ENCODE measurements around the gene ST8SIA3. TPM values are rescaled to one million over a fixed set of nuclear protein-coding genes. Genes with fewer than 3 reads are reported as not detected.

Gene ST8SIA3
- polyA plus RNA-seq, 1 donor from 2014 or later = 22.9 TPM

DNA sequence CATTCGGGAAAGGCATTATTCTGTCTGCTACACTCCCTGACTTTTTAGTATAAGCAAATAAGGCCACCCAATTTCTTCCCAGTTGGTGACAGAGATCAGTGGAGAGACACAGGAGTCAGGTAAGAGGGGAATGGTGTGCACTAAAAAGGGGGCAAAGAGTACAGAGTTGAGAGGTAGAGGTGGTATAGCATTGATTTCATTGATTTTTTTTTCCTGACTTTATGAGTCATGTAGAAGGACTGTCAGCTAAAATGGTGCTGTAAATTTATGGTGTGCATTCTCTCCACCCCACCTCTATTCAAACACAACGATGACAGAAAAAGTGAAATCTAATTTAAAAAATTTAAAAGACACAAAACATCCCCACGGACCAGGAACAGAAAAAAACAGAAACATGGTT lies 23.7 kb upstream of the ST8SIA3 start:
- H3K9me3 ChIP-seq (ENCODE audit: low read length) = no peaks in the 10 kb centered on the region
- no peaks in the 10 kb centered on the region for H4K20me1 ChIP-seq (ENCODE audit: insufficient read depth)
- no peak for TF ChIP-seq RAD21 (conservative IDR thresholded peaks at IDR 0.05)
- no peak for TF ChIP-seq TAF1 (IDR thresholded peaks at IDR 0.05; ENCODE audit: low read depth)
- H3K36me3 ChIP-seq (ENCODE audit: insufficient read depth, low read length) = no peaks in the 10 kb centered on the region
- H2AFZ ChIP-seq (ENCODE audit: low read depth, low read length) = no peak overlapping the region
- no peaks in the 10 kb centered on the region for H3K9me2 ChIP-seq (ENCODE audit: insufficient read depth, low read length)
- H3K27me3 ChIP-seq (ENCODE audit: insufficient read depth, low read depth, low read length) = no peaks in the 10 kb centered on the region
- H3K4me3 ChIP-seq (ENCODE audit: low read length) = no peak overlapping the region
- no peaks in the 10 kb centered on the region for H3F3A ChIP-seq (ENCODE audit: insufficient read depth, low read length, poor library complexity, severe bottlenecking)
- no peak overlapping the region for H3K4me2 ChIP-seq (ENCODE audit: low read length)
- no peak overlapping the region for H3K27ac ChIP-seq (ENCODE audit: low read length)
- H3K79me2 ChIP-seq (replicated peaks; ENCODE audit: insufficient read depth, low read length) = no peaks in the 10 kb centered on the region
- no peak overlapping the region for H3K9ac ChIP-seq (ENCODE audit: low read length)

DNA sequence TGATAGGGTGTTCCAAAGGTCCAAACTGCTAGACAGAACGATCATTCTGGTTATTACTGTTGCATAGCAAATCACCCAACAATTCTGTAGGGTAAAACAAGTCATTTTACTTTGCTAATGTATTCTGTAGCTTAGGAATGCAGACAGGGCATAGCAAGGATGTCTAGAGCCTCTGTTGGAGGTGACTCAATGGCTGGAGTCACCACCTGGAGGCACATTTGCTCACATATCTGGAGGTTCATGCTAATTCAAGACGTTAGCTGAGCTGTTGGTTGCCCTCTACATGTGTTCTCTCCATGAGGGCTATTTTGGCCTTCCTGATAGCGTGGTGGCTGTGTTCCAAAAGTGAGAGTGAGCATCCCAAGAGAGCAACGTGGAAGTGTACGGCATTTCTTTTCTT lies 22.5 kb upstream of the ST8SIA3 start:
- no peaks in the 10 kb centered on the region for H3K27me3 ChIP-seq (ENCODE audit: insufficient read depth, low read depth, low read length)

More for the DNA sequence above, 22.5 kb upstream of the ST8SIA3 start:
- H3K36me3 ChIP-seq (ENCODE audit: insufficient read depth, low read length) = no peaks in the 10 kb centered on the region
- no peak overlapping the region for H3K9ac ChIP-seq (ENCODE audit: low read length)
- no peaks in the 10 kb centered on the region for H3F3A ChIP-seq (ENCODE audit: insufficient read depth, low read length, poor library complexity, severe bottlenecking)
- H3K79me2 ChIP-seq (replicated peaks; ENCODE audit: insufficient read depth, low read length) = no peaks in the 10 kb centered on the region
- no peaks in the 10 kb centered on the region for H3K9me3 ChIP-seq (ENCODE audit: low read length)
- H4K20me1 ChIP-seq (ENCODE audit: insufficient read depth) = no peaks in the 10 kb centered on the region
- no peak overlapping the region for H3K4me2 ChIP-seq (ENCODE audit: low read length)
- no peak overlapping the region for H3K4me3 ChIP-seq (ENCODE audit: low read length)
- no peak for TF ChIP-seq CTCF (IDR thresholded peaks at IDR 0.05; ENCODE audit: poor library complexity, severe bottlenecking)
- TF ChIP-seq TAF1 (IDR thresholded peaks at IDR 0.05; ENCODE audit: low read depth) = no peak
- no peak for TF ChIP-seq RAD21 (conservative IDR thresholded peaks at IDR 0.05)
- no peak for TF ChIP-seq MXI1 (conservative IDR thresholded peaks at IDR 0.05; ENCODE audit: poor library complexity, severe bottlenecking)
- TF ChIP-seq EP300 (conservative IDR thresholded peaks at IDR 0.05; ENCODE audit: poor library complexity, severe bottlenecking) = no peak
- TF ChIP-seq, protein P1, sequence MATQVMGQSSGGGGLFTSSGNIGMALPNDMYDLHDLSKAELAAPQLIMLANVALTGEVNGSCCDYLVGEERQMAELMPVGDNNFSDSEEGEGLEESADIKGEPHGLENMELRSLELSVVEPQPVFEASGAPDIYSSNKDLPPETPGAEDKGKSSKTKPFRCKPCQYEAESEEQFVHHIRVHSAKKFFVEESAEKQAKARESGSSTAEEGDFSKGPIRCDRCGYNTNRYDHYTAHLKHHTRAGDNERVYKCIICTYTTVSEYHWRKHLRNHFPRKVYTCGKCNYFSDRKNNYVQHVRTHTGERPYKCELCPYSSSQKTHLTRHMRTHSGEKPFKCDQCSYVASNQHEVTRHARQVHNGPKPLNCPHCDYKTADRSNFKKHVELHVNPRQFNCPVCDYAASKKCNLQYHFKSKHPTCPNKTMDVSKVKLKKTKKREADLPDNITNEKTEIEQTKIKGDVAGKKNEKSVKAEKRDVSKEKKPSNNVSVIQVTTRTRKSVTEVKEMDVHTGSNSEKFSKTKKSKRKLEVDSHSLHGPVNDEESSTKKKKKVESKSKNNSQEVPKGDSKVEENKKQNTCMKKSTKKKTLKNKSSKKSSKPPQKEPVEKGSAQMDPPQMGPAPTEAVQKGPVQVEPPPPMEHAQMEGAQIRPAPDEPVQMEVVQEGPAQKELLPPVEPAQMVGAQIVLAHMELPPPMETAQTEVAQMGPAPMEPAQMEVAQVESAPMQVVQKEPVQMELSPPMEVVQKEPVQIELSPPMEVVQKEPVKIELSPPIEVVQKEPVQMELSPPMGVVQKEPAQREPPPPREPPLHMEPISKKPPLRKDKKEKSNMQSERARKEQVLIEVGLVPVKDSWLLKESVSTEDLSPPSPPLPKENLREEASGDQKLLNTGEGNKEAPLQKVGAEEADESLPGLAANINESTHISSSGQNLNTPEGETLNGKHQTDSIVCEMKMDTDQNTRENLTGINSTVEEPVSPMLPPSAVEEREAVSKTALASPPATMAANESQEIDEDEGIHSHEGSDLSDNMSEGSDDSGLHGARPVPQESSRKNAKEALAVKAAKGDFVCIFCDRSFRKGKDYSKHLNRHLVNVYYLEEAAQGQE (IDR thresholded peaks at IDR 0.05; ENCODE audit: borderline replicate concordance) = no peak
- TF ChIP-seq EZH2 (IDR thresholded peaks at IDR 0.05; ENCODE audit: borderline replicate concordance, insufficient read depth, low read length, poor library complexity, severe bottlenecking) = no peak
- no peak for TF ChIP-seq POLR2AphosphoS5 (IDR thresholded peaks at IDR 0.05)
- TF ChIP-seq SMC3 (conservative IDR thresholded peaks at IDR 0.05; ENCODE audit: poor library complexity) = no peak
- H3K27ac ChIP-seq (ENCODE audit: low read length) = no peak overlapping the region
- H3K9me2 ChIP-seq (ENCODE audit: insufficient read depth, low read length) = no peaks in the 10 kb centered on the region
- no peak overlapping the region for H2AFZ ChIP-seq (ENCODE audit: low read depth, low read length)
